ENCODE measurements around the gene SUCNR1.

- TF ChIP-seq CTCF (IDR thresholded peaks at IDR 0.05 in 4 of 5, conservative IDR thresholded peaks at IDR 0.05 in 1 of 5) = no peak
- no peak for TF ChIP-seq POLR2A (IDR thresholded peaks at IDR 0.05)
Observed at GRCh38 chr3:151827816-151828215, 45.6 kb upstream of the SUCNR1 start.
